ENCODE data around the gene VSIR.

Gene VSIR

GRCh38 chr10:71726580-71727104, 46.7 kb downstream of the VSIR start:
- no peaks in the 10 kb centered on the region for H3K79me1 ChIP-seq (replicated peaks; ENCODE audit: low read length, poor library complexity, severe bottlenecking)
- 80% methylated on average over 11 of the region's 11 CpGs for WGBS

GRCh38 chr10:71725998-71726579, 47.2 kb downstream of the VSIR start:
- no peaks in the 10 kb centered on the region for H3K36me3 ChIP-seq (ENCODE audit: control insufficient read depth in 1 of 2, insufficient read depth in 2 of 2, low read depth in 1 of 2, low read length in 2 of 2)
- H3K4me1 ChIP-seq (ENCODE audit: control insufficient read depth, insufficient read depth, low read depth, low read length): no peaks in the 10 kb centered on the region
- H2AK5ac ChIP-seq (ENCODE audit: low read length, severe bottlenecking): no peak overlapping the region
- no peak overlapping the region for H3K9ac ChIP-seq (ENCODE audit: low read length)
- peaks cover 6 to 56% of the 10 kb centered on the region in 2 experiments for H3K27me3 ChIP-seq (ENCODE audit: control insufficient read depth in 1 of 2, insufficient read depth in 1 of 2, low read length in 2 of 2)
- no peak overlapping the region for H3K27ac ChIP-seq (ENCODE audit: low read length, poor library complexity, severe bottlenecking)
- no peak overlapping the region for H3K23ac ChIP-seq (ENCODE audit: low read length in 2 of 2)
- H2AFZ ChIP-seq (ENCODE audit: low read depth, low read length): no peak overlapping the region
- no peak overlapping the region for H2BK5ac ChIP-seq (ENCODE audit: low read depth, low read length, poor library complexity, severe bottlenecking)
- H3K14ac ChIP-seq (ENCODE audit: low read length in 2 of 2): peak overlapping the region in 1 of 2 experiments; percentile 55
- no peak overlapping the region for H3K4ac ChIP-seq (ENCODE audit: low read depth in 1 of 2, low read length in 2 of 2)
- no peaks in the 10 kb centered on the region for H3K79me1 ChIP-seq (replicated peaks; ENCODE audit: low read length, poor library complexity, severe bottlenecking)
- H4K91ac ChIP-seq (ENCODE audit: low read length): no peak overlapping the region
- no peak overlapping the region for H3K18ac ChIP-seq (ENCODE audit: low read depth in 1 of 2, low read length in 2 of 2)
- H4K8ac ChIP-seq (ENCODE audit: low read length): no peak overlapping the region
- DNase-seq: peak; percentile 34
- no peak overlapping the region for H3K4me3 ChIP-seq (ENCODE audit: insufficient read depth in 1 of 2, low read depth in 1 of 2, low read length in 2 of 2)
- 32% methylated on average over 7 of the region's 9 CpGs for WGBS
- H2BK12ac ChIP-seq (ENCODE audit: low read length in 2 of 2): no peak overlapping the region
- H3K9me3 ChIP-seq (ENCODE audit: control insufficient read depth, low read length): no peaks in the 10 kb centered on the region
- no peak overlapping the region for H2BK120ac ChIP-seq (ENCODE audit: low read depth, low read length)
- no peak overlapping the region for H2BK15ac ChIP-seq (ENCODE audit: low read depth, poor library complexity, severe bottlenecking)
- H3K4me2 ChIP-seq (ENCODE audit: low read length, poor library complexity, severe bottlenecking): no peak overlapping the region

More at GRCh38 chr10:71726580-71727104, 46.7 kb downstream of the VSIR start:
- no peak overlapping the region for H4K8ac ChIP-seq (ENCODE audit: low read length)
- H3K27me3 ChIP-seq (ENCODE audit: control insufficient read depth in 1 of 2, insufficient read depth in 1 of 2, low read length in 2 of 2): peaks cover 6 to 56% of the 10 kb centered on the region in 2 experiments
- DNase-seq: no peak
- no peak overlapping the region for H2BK12ac ChIP-seq (ENCODE audit: low read length in 2 of 2)
- H2BK15ac ChIP-seq (ENCODE audit: low read depth, poor library complexity, severe bottlenecking): no peak overlapping the region
- H2BK120ac ChIP-seq (ENCODE audit: low read depth, low read length): no peak overlapping the region
- H3K9ac ChIP-seq (ENCODE audit: low read length): no peak overlapping the region
- peak overlapping the region in 1 of 2 experiments; percentile 55 for H3K14ac ChIP-seq (ENCODE audit: low read length in 2 of 2)
- no peak overlapping the region for H2BK5ac ChIP-seq (ENCODE audit: low read depth, low read length, poor library complexity, severe bottlenecking)
- no peaks in the 10 kb centered on the region for H3K4me1 ChIP-seq (ENCODE audit: control insufficient read depth, insufficient read depth, low read depth, low read length)
- H3K9me3 ChIP-seq (ENCODE audit: control insufficient read depth, low read length): no peaks in the 10 kb centered on the region
- H3K27ac ChIP-seq (ENCODE audit: low read length, poor library complexity, severe bottlenecking): no peak overlapping the region
- no peak overlapping the region for H3K4me3 ChIP-seq (ENCODE audit: insufficient read depth in 1 of 2, low read depth in 1 of 2, low read length in 2 of 2)
- no peaks in the 10 kb centered on the region for H3K36me3 ChIP-seq (ENCODE audit: control insufficient read depth in 1 of 2, insufficient read depth in 2 of 2, low read depth in 1 of 2, low read length in 2 of 2)
- H2AK5ac ChIP-seq (ENCODE audit: low read length, severe bottlenecking): no peak overlapping the region
- no peak overlapping the region for H3K4me2 ChIP-seq (ENCODE audit: low read length, poor library complexity, severe bottlenecking)
- no peak overlapping the region for H3K4ac ChIP-seq (ENCODE audit: low read depth in 1 of 2, low read length in 2 of 2)
- H2AFZ ChIP-seq (ENCODE audit: low read depth, low read length): no peak overlapping the region
- H3K23ac ChIP-seq (ENCODE audit: low read length in 2 of 2): no peak overlapping the region
- no peak overlapping the region for H4K91ac ChIP-seq (ENCODE audit: low read length)
- H3K18ac ChIP-seq (ENCODE audit: low read depth in 1 of 2, low read length in 2 of 2): no peak overlapping the region

- Histone ChIP-seq H3K9me3 (ENCODE audit: control insufficient read depth, low read length) (no peaks in the 10 kb centered on the region), H2AFZ (ENCODE audit: low read depth, low read length) (no peak overlapping the region), H3K14ac (ENCODE audit: low read length in 2 of 2) (no peak overlapping the region), H2BK120ac (ENCODE audit: low read depth, low read length) (no peak overlapping the region), H3K23ac (ENCODE audit: low read length in 2 of 2) (no peak overlapping the region), H3K36me3 (ENCODE audit: control insufficient read depth in 1 of 2, insufficient read depth in 2 of 2, low read depth in 1 of 2, low read length in 2 of 2) (no peaks in the 10 kb centered on the region), H3K4ac (ENCODE audit: low read depth in 1 of 2, low read length in 2 of 2) (no peak overlapping the region), H3K27me3 (ENCODE audit: control insufficient read depth in 1 of 2, insufficient read depth in 1 of 2, low read length in 2 of 2) (peaks cover 9 to 62% of the 10 kb centered on the region in 2 experiments), H4K91ac (ENCODE audit: low read length) (no peak overlapping the region), H2BK5ac (ENCODE audit: low read depth, low read length, poor library complexity, severe bottlenecking) (no peak overlapping the region), H4K8ac (ENCODE audit: low read length) (no peak overlapping the region), H3K27ac (ENCODE audit: low read length, poor library complexity, severe bottlenecking) (no peak overlapping the region), H3K79me1 (replicated peaks; ENCODE audit: low read length, poor library complexity, severe bottlenecking) (no peaks in the 10 kb centered on the region), H2AK5ac (ENCODE audit: low read length, severe bottlenecking) (no peak overlapping the region), H3K9ac (ENCODE audit: low read length) (no peak overlapping the region), H3K4me2 (ENCODE audit: low read length, poor library complexity, severe bottlenecking) (no peak overlapping the region), H2BK15ac (ENCODE audit: low read depth, poor library complexity, severe bottlenecking) (no peak overlapping the region), H3K4me3 (ENCODE audit: insufficient read depth in 1 of 2, low read depth in 1 of 2, low read length in 2 of 2) (no peak overlapping the region), H3K4me1 (ENCODE audit: control insufficient read depth, insufficient read depth, low read depth, low read length) (no peaks in the 10 kb centered on the region), H2BK12ac (ENCODE audit: low read length in 2 of 2) (no peak overlapping the region), H3K18ac (ENCODE audit: low read depth in 1 of 2, low read length in 2 of 2) (no peak overlapping the region)
- DNase-seq: no peak
- 90% methylated on average over 14 of the region's 14 CpGs for WGBS
Measured at GRCh38 chr10:71725249-71725648, 48.1 kb downstream of the VSIR start.

- Histone ChIP-seq H3K23ac (ENCODE audit: low read length in 2 of 2) (no peak overlapping the region), H3K18ac (ENCODE audit: low read depth in 1 of 2, low read length in 2 of 2) (no peak overlapping the region), H4K91ac (ENCODE audit: low read length) (no peak overlapping the region), H2AK5ac (ENCODE audit: low read length, severe bottlenecking) (no peak overlapping the region), H3K79me1 (replicated peaks; ENCODE audit: low read length, poor library complexity, severe bottlenecking) (no peaks in the 10 kb centered on the region), H3K9me3 (ENCODE audit: control insufficient read depth, low read length) (no peaks in the 10 kb centered on the region), H2AFZ (ENCODE audit: low read depth, low read length) (no peak overlapping the region), H3K4me1 (ENCODE audit: control insufficient read depth, insufficient read depth, low read depth, low read length) (no peaks in the 10 kb centered on the region), H3K4ac (ENCODE audit: low read depth in 1 of 2, low read length in 2 of 2) (no peak overlapping the region), H4K8ac (ENCODE audit: low read length) (no peak overlapping the region), H3K36me3 (ENCODE audit: control insufficient read depth in 1 of 2, insufficient read depth in 2 of 2, low read depth in 1 of 2, low read length in 2 of 2) (no peaks in the 10 kb centered on the region), H3K27me3 (ENCODE audit: control insufficient read depth in 1 of 2, insufficient read depth in 1 of 2, low read length in 2 of 2) (peaks cover 9 to 70% of the 10 kb centered on the region in 2 experiments), H2BK15ac (ENCODE audit: low read depth, poor library complexity, severe bottlenecking) (no peak overlapping the region), H3K9ac (ENCODE audit: low read length) (no peak overlapping the region), H2BK5ac (ENCODE audit: low read depth, low read length, poor library complexity, severe bottlenecking) (no peak overlapping the region), H3K4me3 (ENCODE audit: insufficient read depth in 1 of 2, low read depth in 1 of 2, low read length in 2 of 2) (no peak overlapping the region), H2BK120ac (ENCODE audit: low read depth, low read length) (no peak overlapping the region), H2BK12ac (ENCODE audit: low read length in 2 of 2) (no peak overlapping the region), H3K4me2 (ENCODE audit: low read length, poor library complexity, severe bottlenecking) (no peak overlapping the region), H3K27ac (ENCODE audit: low read length, poor library complexity, severe bottlenecking) (no peak overlapping the region), H3K14ac (ENCODE audit: low read length in 2 of 2) (no peak overlapping the region)
- 93% methylated on average over 6 of the region's 6 CpGs for WGBS
- DNase-seq: no peak
Measured at GRCh38 chr10:71724539-71724938, 48.8 kb downstream of the VSIR start.

Data from mesenchymal stem cell (in vitro differentiated cells and primary cell).